Ovary (tissue), 9 donors: ENCODE data around the gene EXOSC3. TPM values are rescaled to one million over a fixed set of nuclear protein-coding genes. Genes with fewer than 3 reads are reported as not detected.

ENCODE experiments used
- DNase-seq, 5 donors: peaks; one replicate each; pipeline ENCODE4 v3.0.0-alpha.2; 2019 to 2020
- H3K27ac ChIP-seq, 2 donors: fragments of 200-600 bp; one replicate each; pipeline versions ENCODE4 v1.5.1 to v1.8.0; 2019 to 2022
- H3K27me3 ChIP-seq: fragments of 200-600 bp; one replicate; pipeline ENCODE4 v1.8.0; 2022
- H3K36me3 ChIP-seq: fragments of 200-600 bp; sonication (generic); one replicate; pipeline ENCODE4 v1.5.1; 2019
- H3K4me1 ChIP-seq: one replicate; pipeline ENCODE4 v1.8.1; 2013; ENCODE audit warnings: mild to moderate bottlenecking, moderate library complexity; ENCODE audit not compliant: insufficient read depth
- H3K4me3 ChIP-seq: fragments of 200-600 bp; sonication (generic); one replicate; pipeline ENCODE4 v1.5.1; 2017
- H3K9me3 ChIP-seq, 2 donors: fragments of 200-600 bp in 1 of 2; sonication (generic) in 1 of 2; one replicate each; pipeline versions ENCODE4 v1.5.1 to v1.8.1; 2013 to 2019; ENCODE audit warnings: mild to moderate bottlenecking in 1 of 2, moderate library complexity in 1 of 2
- CTCF ChIP-seq, 3 donors: fragments of 450-650 bp in 2 of 3; fragments of 200-600 bp in 1 of 3; IDR thresholded peaks; one replicate each; pipeline versions ENCODE4 v1.5.1 to v1.8.0; 2016 to 2022; ENCODE audit warnings: antibody characterized with exemption in 3 of 3, mild to moderate bottlenecking in 1 of 3
- EP300 ChIP-seq: sonication (generic); formaldehyde crosslinking; IDR thresholded peaks from one replicate; pipeline ENCODE4 v1.6.1; 2017; ENCODE audit warnings: antibody characterized with exemption
- POLR2A ChIP-seq: fragments of 450-650 bp; IDR thresholded peaks from one replicate; pipeline ENCODE4 v1.6.1; 2017; ENCODE audit warnings: antibody characterized with exemption, mild to moderate bottlenecking, moderate library complexity
- WGBS, 3 donors: extraction: QIAGEN DNeasy Blood & Tissue Kit in 1 of 3; methylation state at CpG; one replicate each; pipeline versions ENCODE4 v1.1.5 to v1.1.7; 2013 to 2017; 5-methylcytosine and 5-hydroxymethylcytosine counted together
- intact Hi-C, 4 donors: fragments of 100-400 bp; cut with DNase I; formaldehyde crosslinking; loops; one replicate each; pipeline versions ENCODE4 v1.11.0 to v1.15.1; 2022 to 2023
- polyA plus RNA-seq, 2 donors: library from polyadenylated mRNA; stranded (reverse); fragments of 200-250 nt in 1 of 2; fragments of 350-450 nt in 1 of 2; fragmentation: Illumina TruSeq in 1 of 2; extraction: RNeasy Lipid Tissue Mini Kit (QIAGEN cat#74804) in 1 of 2; gene quantifications; one replicate each; pipeline ENCODE4 v1.2.3, GENCODE V29; 2013 to 2014
- total RNA-seq, 7 donors: library from RNA; depleted of rRNA in 2 of 7; stranded (reverse); fragments of >200 nt in 2 of 7; fragmentation: NEBNext Ultra II Directional in 3 of 7; extraction: Animal tissue kit (Norgen Biotek cat#: 25700) in 3 of 7; gene quantifications; one replicate each; pipeline versions ENCODE4 v1.1.0 to v1.2.4, GENCODE V29; 2016 to 2023
- donor health status: DM: no; HTN: no; CAD: no; lungs with moderate emphysema.
- donor health status: DM: no; HTN: no; CAD: no.
- donor health status: Bipolar disorder and iron deficiency.
- donor health status: DM: yes; HTN: yes; CAD: no.
- donor health status: DM: no; HTN: no; CAD: no.
- donor health status: DM: yes; HTN: yes; CAD: no.

The EXOSC3 gene
- total and polyA plus RNA-seq, 9 donors, result 21.1 to 40.0 (median 34.5) TPM

- Histone ChIP-seq H3K27ac (peak overlapping the region; percentile 58 to 65), H3K36me3 (no peaks in the 10 kb centered on the region), H3K4me1 (peaks cover 4% of the 10 kb centered on the region), H3K27me3 (no peaks in the 10 kb centered on the region), H3K9me3 (no peaks in the 10 kb centered on the region), H3K4me3 (peak overlapping the region; percentile 95)
- WGBS, 3 donors, result 0 to 1% (median 0%) methylated on average over 6 of the region's 6 CpGs
- TF ChIP-seq EP300 (no peak), POLR2A (no peak), CTCF (IDR thresholded peaks at IDR 0.05) (no peak)
- DNase-seq, result no peak
- intact Hi-C loops, result loop anchor here in 3 of 4 donors (5.0 to 10.0 kb wide), 4 partner anchors 71 to 232 kb away; partner anchors contain the start of gene FBXO10 (in 1 of the 3)
These were observed 611 bp downstream of the EXOSC3 start for GRCh38 chr9:37784291-37784615.

- Histone ChIP-seq H3K4me3 (no peak overlapping the region), H3K4me1 (no peaks in the 10 kb centered on the region), H3K9me3 (no peaks in the 10 kb centered on the region), H3K27ac (no peak overlapping the region), H3K36me3 (no peaks in the 10 kb centered on the region), H3K27me3 (no peaks in the 10 kb centered on the region)
- WGBS, 3 donors, result 56 to 61% (median 60%) methylated on average over 2 of the region's 2 CpGs
- TF ChIP-seq EP300, result no peak
- no peak for TF ChIP-seq CTCF (IDR thresholded peaks at IDR 0.05)
- TF ChIP-seq POLR2A, result no peak
- DNase-seq, result no peak
- intact Hi-C loops, result no loop called here
These were observed 6.3 kb downstream of the EXOSC3 start for GRCh38 chr9:37778534-37778933.

GRCh38 chr9:37776328-37776727 lies 8.5 kb downstream of the EXOSC3 start:
- Histone ChIP-seq H3K27me3 (no peaks in the 10 kb centered on the region), H3K4me3 (no peak overlapping the region), H3K4me1 (no peaks in the 10 kb centered on the region), H3K36me3 (no peaks in the 10 kb centered on the region), H3K9me3 (no peaks in the 10 kb centered on the region), H3K27ac (no peak overlapping the region)
- no peak for DNase-seq
- intact Hi-C loops, result no loop called here
- WGBS, 3 donors, result 82 to 86% (median 85%) methylated on average over 5 of the region's 5 CpGs
- TF ChIP-seq POLR2A, result no peak
- TF ChIP-seq EP300, result no peak
- TF ChIP-seq CTCF (IDR thresholded peaks at IDR 0.05), result no peak

GRCh38 chr9:37775216-37775919 lies 9.5 kb downstream of the EXOSC3 start:
- no peak for DNase-seq
- H3K36me3 ChIP-seq, result no peaks in the 10 kb centered on the region
- intact Hi-C loops, result no loop called here

More at GRCh38 chr9:37775216-37775919, 9.5 kb downstream of the EXOSC3 start:
- no peak overlapping the region for H3K27ac ChIP-seq
- 92 to 96% (median 96%) methylated on average over 1 of the region's 1 CpG for WGBS, 3 donors
- H3K9me3 ChIP-seq, result no peaks in the 10 kb centered on the region
- H3K27me3 ChIP-seq, result no peaks in the 10 kb centered on the region
- TF ChIP-seq POLR2A (no peak), CTCF (IDR thresholded peaks at IDR 0.05) (no peak), EP300 (no peak)
- H3K4me1 ChIP-seq, result no peaks in the 10 kb centered on the region
- no peak overlapping the region for H3K4me3 ChIP-seq
